ENCODE measurements around the gene CMIP.
"Not testable (repeated sequence)": the region's sequence is repeated elsewhere in the genome, so short reads cannot be mapped to it uniquely, and the experiment has no call there.

CMIP gene

DNA sequence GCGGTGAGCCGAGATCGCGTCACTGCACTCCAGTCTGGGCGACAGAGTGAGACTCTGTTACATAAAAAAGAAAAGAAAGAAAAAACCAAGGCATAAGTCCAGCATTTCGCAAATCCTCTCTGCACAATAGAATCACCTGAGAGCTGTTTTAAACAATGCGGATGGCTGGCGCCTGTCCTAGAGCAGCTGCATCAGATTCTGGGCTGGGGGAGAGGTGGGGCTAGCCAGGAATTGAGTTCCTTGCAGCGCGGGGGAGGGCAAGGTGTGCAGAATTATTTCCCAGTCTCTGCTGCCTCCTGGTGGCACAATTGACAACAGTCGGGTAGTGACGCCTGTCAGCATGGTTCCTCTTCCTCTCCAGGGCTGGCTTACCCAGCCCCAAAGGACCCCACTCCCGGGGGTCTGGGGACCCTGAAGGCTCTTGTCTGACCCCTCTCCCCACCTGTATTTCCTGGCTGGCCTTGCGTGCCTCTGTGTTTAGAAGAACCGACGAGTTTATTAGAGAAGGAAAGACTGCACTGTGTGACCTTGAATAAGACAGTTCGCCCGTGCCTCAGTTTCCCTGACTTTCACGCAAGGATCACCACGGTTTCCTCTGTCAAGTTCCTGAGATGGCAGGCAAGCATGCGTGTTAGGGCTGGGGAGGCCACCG is 293.4 kb downstream of the CMIP start:
- peak; percentile 81 for DNase-seq (ENCODE audit: extremely low spot score)
- TF ChIP-seq NFRKB (IDR thresholded peaks at IDR 0.05) (no peak), FOXA1 (IDR thresholded peaks at IDR 0.05) (no peak), FOXK2 (IDR thresholded peaks at IDR 0.05) (no peak), SP1 (IDR thresholded peaks at IDR 0.05) (no peak), SUZ12 (IDR thresholded peaks at IDR 0.05) (no peak), CTBP1 (IDR thresholded peaks at IDR 0.05; ENCODE audit: borderline replicate concordance) (no peak), LEF1 (IDR thresholded peaks at IDR 0.05; ENCODE audit: borderline replicate concordance) (no peak), FOXM1 (IDR thresholded peaks at IDR 0.05; ENCODE audit: borderline replicate concordance) (peak; percentile 50; the same call in 1 of the 2 replicates), ELF4 (IDR thresholded peaks at IDR 0.05) (no peak)
- TF ChIP-seq, protein P1, sequence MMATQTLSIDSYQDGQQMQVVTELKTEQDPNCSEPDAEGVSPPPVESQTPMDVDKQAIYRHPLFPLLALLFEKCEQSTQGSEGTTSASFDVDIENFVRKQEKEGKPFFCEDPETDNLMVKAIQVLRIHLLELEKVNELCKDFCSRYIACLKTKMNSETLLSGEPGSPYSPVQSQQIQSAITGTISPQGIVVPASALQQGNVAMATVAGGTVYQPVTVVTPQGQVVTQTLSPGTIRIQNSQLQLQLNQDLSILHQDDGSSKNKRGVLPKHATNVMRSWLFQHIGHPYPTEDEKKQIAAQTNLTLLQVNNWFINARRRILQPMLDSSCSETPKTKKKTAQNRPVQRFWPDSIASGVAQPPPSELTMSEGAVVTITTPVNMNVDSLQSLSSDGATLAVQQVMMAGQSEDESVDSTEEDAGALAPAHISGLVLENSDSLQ (IDR thresholded peaks at IDR 0.05): peak; percentile 72; the same call in 1 of the 2 replicates
- ChIA-PET CTCF (interaction anchor here (0.5 kb wide), 1 partner anchor 371 kb away, joined by 4 read pairs; no protein-coding TSS in a partner anchor), POLR2A (no interaction called here)

DNA sequence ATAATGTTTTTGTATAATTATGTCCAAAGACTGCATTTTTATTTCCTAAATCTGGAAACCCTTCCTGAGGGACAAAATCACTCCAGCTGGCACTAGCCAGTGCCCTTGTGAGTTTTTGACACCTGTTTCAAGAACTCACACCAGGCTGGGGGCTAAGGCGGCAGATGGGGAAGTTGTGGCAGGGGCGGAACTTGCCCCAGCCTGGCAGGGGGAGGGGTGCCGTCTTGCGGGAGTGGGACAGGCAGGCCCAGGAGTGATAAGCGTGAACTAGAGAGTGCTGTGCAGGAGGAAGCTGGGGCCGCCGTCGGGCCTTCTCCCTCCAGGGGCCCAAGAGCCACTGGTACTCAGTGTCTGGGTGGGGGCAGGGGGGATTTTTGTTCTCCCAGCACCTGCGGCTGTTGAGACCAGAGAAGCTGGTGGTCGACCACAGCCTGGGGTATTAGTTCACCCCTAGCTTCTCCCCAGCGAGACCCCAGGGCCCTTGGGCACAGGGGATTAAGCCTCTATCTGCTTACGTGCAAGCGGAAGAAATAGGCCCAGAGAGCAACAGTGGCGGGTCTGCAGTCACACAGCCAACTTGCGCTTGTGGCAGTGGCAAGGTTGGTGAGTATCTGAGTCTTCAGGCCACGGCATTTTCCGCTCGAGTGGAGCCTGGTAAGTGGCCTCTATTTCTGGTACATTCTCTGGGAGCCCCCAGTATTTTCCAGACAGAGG is 294.3 kb downstream of the CMIP start:
- ChIA-PET CTCF (no interaction called here), POLR2A (no interaction called here)
- TF ChIP-seq LEF1 (IDR thresholded peaks at IDR 0.05; ENCODE audit: borderline replicate concordance): no peak
- TF ChIP-seq NFRKB (IDR thresholded peaks at IDR 0.05): no peak
- TF ChIP-seq SP1 (IDR thresholded peaks at IDR 0.05): no peak
- no peak for TF ChIP-seq TARDBP (IDR thresholded peaks at IDR 0.05)
- no peak for TF ChIP-seq CTBP1 (IDR thresholded peaks at IDR 0.05; ENCODE audit: borderline replicate concordance)
- no peak for TF ChIP-seq FOXA1 (IDR thresholded peaks at IDR 0.05)
- no peak for TF ChIP-seq L3MBTL2 (conservative IDR thresholded peaks at IDR 0.05)
- no peak for TF ChIP-seq SUZ12 (IDR thresholded peaks at IDR 0.05)
- TF ChIP-seq FOXK2 (IDR thresholded peaks at IDR 0.05): no peak
- no peak for TF ChIP-seq ELF4 (IDR thresholded peaks at IDR 0.05)
- TF ChIP-seq ZNF384 (IDR thresholded peaks at IDR 0.05): no peak
- TF ChIP-seq, protein P1 (IDR thresholded peaks at IDR 0.05): no peak
- no peak for TF ChIP-seq FOXM1 (IDR thresholded peaks at IDR 0.05; ENCODE audit: borderline replicate concordance)
- no peak for TF ChIP-seq ARNT (IDR thresholded peaks at IDR 0.05)
- TF ChIP-seq BHLHE40 (IDR thresholded peaks at IDR 0.05; ENCODE audit: borderline replicate concordance): no peak
- TF ChIP-seq HDGF (IDR thresholded peaks at IDR 0.05; ENCODE audit: borderline replicate concordance): no peak
- no peak for DNase-seq (ENCODE audit: extremely low spot score)

DNA sequence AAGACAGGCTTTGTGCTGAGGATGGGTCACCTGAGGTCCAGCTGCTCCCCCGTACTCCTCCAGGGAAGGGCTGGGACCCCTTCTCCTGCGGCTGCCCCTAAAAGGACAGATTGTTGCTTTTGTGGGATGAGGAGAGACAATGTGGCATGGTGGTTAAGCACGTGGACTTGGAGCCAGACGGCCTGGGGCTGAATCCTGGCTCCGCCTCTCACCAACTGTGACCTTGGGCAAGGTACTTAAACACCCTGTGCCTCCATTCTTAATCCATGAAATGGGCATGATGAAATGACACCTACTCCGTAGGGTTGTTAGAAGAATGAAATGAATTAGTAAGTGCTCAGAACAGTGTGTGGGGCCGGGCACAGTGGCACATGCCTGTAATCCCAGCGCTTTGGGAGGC is 294.9 kb downstream of the CMIP start:
- TF ChIP-seq NFRKB (IDR thresholded peaks at IDR 0.05) (no peak), FOXK2 (IDR thresholded peaks at IDR 0.05) (no peak), ELF4 (IDR thresholded peaks at IDR 0.05) (no peak), ZNF384 (IDR thresholded peaks at IDR 0.05) (no peak)
- ChIA-PET CTCF (no interaction called here), POLR2A (no interaction called here)
- no peak for DNase-seq (ENCODE audit: extremely low spot score)

DNA sequence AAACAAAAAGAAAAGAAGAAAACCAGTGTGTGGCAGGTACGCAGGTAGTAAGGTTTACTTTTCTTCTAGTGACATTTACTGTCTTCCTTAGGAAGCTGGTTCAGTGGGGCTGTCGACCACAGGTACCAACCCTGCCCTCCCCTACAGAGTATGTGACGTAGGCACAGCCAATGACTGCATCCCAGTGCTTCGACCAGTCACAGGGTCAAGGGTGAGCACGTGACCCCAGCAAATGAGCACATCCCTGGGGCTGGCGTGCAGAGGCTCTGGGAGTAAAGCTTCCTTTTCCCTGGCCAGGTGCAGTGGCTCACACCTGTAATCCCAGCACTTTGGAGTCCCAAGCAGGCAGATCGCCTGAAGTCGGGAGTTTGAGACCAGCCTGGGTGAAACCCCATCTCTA is 295.6 kb downstream of the CMIP start:
- POLR2A ChIA-PET: no interaction called here
- TF ChIP-seq SP1 (IDR thresholded peaks at IDR 0.05) (no peak), CTBP1 (IDR thresholded peaks at IDR 0.05; ENCODE audit: borderline replicate concordance) (no peak), LEF1 (IDR thresholded peaks at IDR 0.05; ENCODE audit: borderline replicate concordance) (no peak), ZNF384 (IDR thresholded peaks at IDR 0.05) (no peak), FOXA1 (IDR thresholded peaks at IDR 0.05) (no peak), TARDBP (IDR thresholded peaks at IDR 0.05) (no peak), BHLHE40 (IDR thresholded peaks at IDR 0.05; ENCODE audit: borderline replicate concordance) (no peak), L3MBTL2 (conservative IDR thresholded peaks at IDR 0.05) (no peak), ELF4 (IDR thresholded peaks at IDR 0.05) (no peak), NFRKB (IDR thresholded peaks at IDR 0.05) (no peak), FOXM1 (IDR thresholded peaks at IDR 0.05; ENCODE audit: borderline replicate concordance) (no peak), HDGF (IDR thresholded peaks at IDR 0.05; ENCODE audit: borderline replicate concordance) (no peak), FOXK2 (IDR thresholded peaks at IDR 0.05) (no peak), SUZ12 (IDR thresholded peaks at IDR 0.05) (no peak), ARNT (IDR thresholded peaks at IDR 0.05) (no peak)
- TF ChIP-seq, protein P1 (IDR thresholded peaks at IDR 0.05): no peak
- DNase-seq (ENCODE audit: extremely low spot score): no peak
- CTCF ChIA-PET: no interaction called here

DNA sequence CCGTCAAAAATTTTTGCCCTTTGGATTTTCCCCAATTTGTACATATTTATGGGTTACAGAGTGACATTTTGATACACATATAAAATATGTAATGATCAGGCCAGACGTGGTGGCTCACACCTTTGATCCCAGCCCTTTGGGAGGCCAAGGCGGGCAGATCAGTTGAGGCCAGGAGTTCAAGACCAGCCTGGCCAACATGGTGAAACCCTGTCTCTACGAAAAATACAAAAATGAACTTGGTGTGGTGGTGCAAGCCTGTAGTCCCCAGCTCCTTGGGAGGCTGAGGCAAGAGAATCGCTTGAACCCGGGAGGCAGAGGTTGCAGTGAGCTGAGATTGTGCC is 296.8 kb downstream of the CMIP start:
- POLR2A ChIA-PET; DNase-seq (ENCODE audit: extremely low spot score): not testable (repeated sequence)
- CTCF ChIA-PET: interaction anchor here (1.0 kb wide), 1 partner anchor 11 kb away, joined by 3 read pairs; no protein-coding TSS in a partner anchor

DNA sequence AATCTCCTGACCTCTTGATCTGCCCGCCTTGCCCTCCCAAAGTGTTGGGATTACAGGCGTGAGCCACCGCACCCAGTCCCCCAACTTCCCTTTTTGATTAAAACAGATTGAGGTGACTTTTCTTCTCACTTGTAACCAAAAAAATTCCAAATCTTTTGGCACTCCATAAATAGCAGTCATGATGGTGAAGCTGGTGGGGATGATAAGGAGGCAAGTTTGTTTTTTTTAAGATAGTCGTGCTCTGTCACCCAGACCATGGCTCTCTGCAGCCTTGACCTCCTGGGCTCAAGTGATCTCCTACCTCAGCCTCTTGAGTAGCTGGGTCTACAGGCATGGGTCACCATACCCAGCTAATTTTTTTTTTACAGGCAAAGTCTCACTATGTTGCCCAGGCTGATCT is 299.8 kb downstream of the CMIP start:
- no peak for DNase-seq (ENCODE audit: extremely low spot score)
- POLR2A ChIA-PET: no interaction called here
- CTCF ChIA-PET: no interaction called here
- TF ChIP-seq FOXM1 (IDR thresholded peaks at IDR 0.05; ENCODE audit: borderline replicate concordance): no peak
- TF ChIP-seq ELF4 (IDR thresholded peaks at IDR 0.05): no peak
- TF ChIP-seq SUZ12 (IDR thresholded peaks at IDR 0.05): no peak
- no peak for TF ChIP-seq HDGF (IDR thresholded peaks at IDR 0.05; ENCODE audit: borderline replicate concordance)
- no peak for TF ChIP-seq SP1 (IDR thresholded peaks at IDR 0.05)
- TF ChIP-seq, protein P1 (IDR thresholded peaks at IDR 0.05): no peak
- TF ChIP-seq FOXA1 (IDR thresholded peaks at IDR 0.05): no peak
- TF ChIP-seq NFRKB (IDR thresholded peaks at IDR 0.05): no peak
- TF ChIP-seq BHLHE40 (IDR thresholded peaks at IDR 0.05; ENCODE audit: borderline replicate concordance): no peak
- TF ChIP-seq ZNF384 (IDR thresholded peaks at IDR 0.05): no peak
- no peak for TF ChIP-seq L3MBTL2 (conservative IDR thresholded peaks at IDR 0.05)
- no peak for TF ChIP-seq ARNT (IDR thresholded peaks at IDR 0.05)
- TF ChIP-seq CTBP1 (IDR thresholded peaks at IDR 0.05; ENCODE audit: borderline replicate concordance): no peak
- TF ChIP-seq TARDBP (IDR thresholded peaks at IDR 0.05): no peak
- TF ChIP-seq LEF1 (IDR thresholded peaks at IDR 0.05; ENCODE audit: borderline replicate concordance): no peak
- no peak for TF ChIP-seq FOXK2 (IDR thresholded peaks at IDR 0.05)
